HEK293T (cell line): Measurements from ENCODE around the gene TEX38.
"Not testable (repeated sequence)": the region's sequence is repeated elsewhere in the genome, so short reads cannot be mapped to it uniquely, and the experiment has no call there.

Source experiments
- CTCF ChIA-PET: fragments of 350-600 bp; formaldehyde crosslinking; extraction: SDS; loops from one replicate; lab custom pipeline; 2021; ENCODE audit warnings: antibody characterized with exemption, inconsistent platforms; lab: Yijun Ruan, JAX
- POLR2A ChIA-PET: fragments of 350-600 bp; formaldehyde crosslinking; extraction: SDS; loops from one replicate; lab custom pipeline; 2020; ENCODE audit warnings: antibody characterized with exemption, inconsistent platforms; lab: Yijun Ruan, JAX
- DNase-seq: peaks from one replicate; pipeline ENCODE4 v3.0.0; 2012; ENCODE audit warnings: mixed read lengths; ENCODE audit errors: extremely low spot score
- ARNT ChIP-seq: fragments of 450-650 bp; IDR thresholded peaks from 2 replicates; pipeline ENCODE4 v1.6.1; 2017; ENCODE audit warnings: mild to moderate bottlenecking
- BHLHE40 ChIP-seq: fragments of 450-650 bp; IDR thresholded peaks from 2 replicates; pipeline ENCODE4 v1.6.1; 2016; ENCODE audit warnings: mild to moderate bottlenecking, moderate library complexity, borderline replicate concordance
- CTBP1 ChIP-seq: fragments of 450-650 bp; IDR thresholded peaks from 2 replicates; pipeline ENCODE4 v1.6.1; 2016; ENCODE audit warnings: borderline replicate concordance
- ELF4 ChIP-seq: fragments of 450-650 bp; IDR thresholded peaks from 2 replicates; pipeline ENCODE4 v1.6.1; 2017; ENCODE audit warnings: antibody characterized with exemption
- FOXA1 ChIP-seq: fragments of 450-650 bp; IDR thresholded peaks from 2 replicates; pipeline ENCODE4 v1.6.1; 2016; ENCODE audit warnings: mild to moderate bottlenecking
- FOXK2 ChIP-seq: fragments of 450-650 bp; IDR thresholded peaks from 2 replicates; pipeline ENCODE4 v1.6.1; 2016; ENCODE audit warnings: mild to moderate bottlenecking
- FOXM1 ChIP-seq: fragments of 450-650 bp; IDR thresholded peaks from 2 replicates; pipeline ENCODE4 v1.6.1; 2017; ENCODE audit warnings: mild to moderate bottlenecking, borderline replicate concordance
- HDGF ChIP-seq: fragments of 450-650 bp; IDR thresholded peaks from 2 replicates; pipeline ENCODE4 v1.6.1; 2017; ENCODE audit warnings: antibody characterized with exemption, borderline replicate concordance
- L3MBTL2 ChIP-seq: fragments of 450-650 bp; conservative IDR thresholded peaks from 2 replicates; pipeline ENCODE4 v1.6.1; 2016; ENCODE audit warnings: mild to moderate bottlenecking
- LEF1 ChIP-seq: fragments of 450-650 bp; IDR thresholded peaks from 2 replicates; pipeline ENCODE4 v1.6.1; 2017; ENCODE audit warnings: mild to moderate bottlenecking, borderline replicate concordance
- NFRKB ChIP-seq: fragments of 450-650 bp; IDR thresholded peaks from 2 replicates; pipeline ENCODE4 v1.6.1; 2016; ENCODE audit warnings: mild to moderate bottlenecking, moderate library complexity
- PKNOX1 ChIP-seq: fragments of 450-650 bp; IDR thresholded peaks from 2 replicates; pipeline ENCODE4 v1.6.1; 2016
- SP1 ChIP-seq: fragments of 450-650 bp; IDR thresholded peaks from 2 replicates; pipeline ENCODE4 v1.6.1; 2017
- SUZ12 ChIP-seq: fragments of 450-650 bp; IDR thresholded peaks from 2 replicates; pipeline ENCODE4 v1.6.1; 2016; ENCODE audit warnings: mild to moderate bottlenecking
- TARDBP ChIP-seq: fragments of 450-650 bp; IDR thresholded peaks from 2 replicates; pipeline ENCODE4 v1.6.1; 2016
- ZNF384 ChIP-seq: fragments of 450-650 bp; IDR thresholded peaks from 2 replicates; pipeline ENCODE4 v1.6.1; 2016

Gene TEX38

DNA sequence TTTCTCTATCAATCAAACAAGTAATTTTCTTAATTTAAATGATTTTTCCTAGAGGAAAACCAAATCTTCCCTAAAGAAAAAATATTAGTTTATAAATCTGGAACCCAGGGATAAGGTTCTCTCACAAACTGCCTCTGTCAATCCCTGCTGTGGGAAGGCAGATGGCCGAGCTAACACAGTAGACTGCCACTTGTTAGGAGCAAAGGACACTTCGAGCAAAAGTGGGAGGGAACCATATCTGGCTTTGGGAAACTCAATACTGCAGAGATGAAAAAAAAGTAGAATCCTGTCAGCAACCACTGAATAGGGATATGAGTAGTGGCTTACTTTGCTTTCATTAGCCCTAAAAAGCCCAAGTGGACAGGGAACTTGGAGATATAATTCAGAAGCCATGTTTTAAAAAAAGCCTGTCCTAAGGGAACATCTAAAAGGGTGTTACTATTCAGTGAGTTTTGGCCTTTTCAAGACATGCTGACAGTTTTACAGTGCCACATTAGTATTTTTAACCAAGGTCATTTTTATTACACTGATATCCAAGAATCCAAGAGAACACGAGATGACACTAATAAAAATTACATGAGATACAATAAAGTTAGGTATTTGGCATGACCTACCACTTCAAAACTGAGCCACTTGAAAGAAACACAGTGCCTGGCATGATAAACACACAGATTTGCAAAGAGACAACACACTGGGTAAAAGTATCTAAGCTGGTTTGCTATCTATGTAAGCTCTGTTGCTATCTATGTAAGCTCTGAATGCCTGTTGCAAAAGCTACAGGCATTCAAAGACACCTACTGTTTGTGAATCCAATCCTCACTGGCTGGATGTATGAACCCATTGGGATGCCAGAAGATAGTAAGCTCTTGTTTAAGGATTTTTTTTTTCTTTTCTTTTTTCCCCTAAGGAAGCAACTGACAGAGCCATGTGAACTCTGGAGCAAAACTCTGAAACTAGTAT lies 21.4 kb downstream of the TEX38 start:
- ChIA-PET POLR2A (no interaction called here), CTCF (no interaction called here)
- TF ChIP-seq FOXK2 (no peak), BHLHE40 (no peak), ZNF384 (no peak), HDGF (no peak), LEF1 (no peak), FOXA1 (no peak), PKNOX1 (no peak)
- no peak for DNase-seq

DNA sequence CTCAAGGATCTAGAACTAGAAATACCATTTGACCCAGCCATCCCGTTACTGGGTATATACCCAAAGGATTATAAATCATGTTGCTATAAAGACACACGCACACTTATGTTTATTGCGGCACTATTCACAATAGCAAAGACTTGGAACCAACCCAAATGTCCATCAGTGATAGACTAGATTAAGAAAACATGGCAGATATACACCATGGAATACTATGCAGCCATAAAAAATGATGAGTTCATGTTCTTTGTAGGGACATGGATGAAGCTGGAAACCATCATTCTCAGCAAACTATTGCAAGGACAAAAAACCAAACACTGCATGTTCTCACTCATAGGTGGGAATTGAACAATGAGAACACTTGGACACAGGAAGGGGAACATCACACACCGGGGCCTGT lies 23.0 kb downstream of the TEX38 start:
- POLR2A ChIA-PET, DNase-seq, CTCF ChIA-PET: not testable (repeated sequence)

DNA sequence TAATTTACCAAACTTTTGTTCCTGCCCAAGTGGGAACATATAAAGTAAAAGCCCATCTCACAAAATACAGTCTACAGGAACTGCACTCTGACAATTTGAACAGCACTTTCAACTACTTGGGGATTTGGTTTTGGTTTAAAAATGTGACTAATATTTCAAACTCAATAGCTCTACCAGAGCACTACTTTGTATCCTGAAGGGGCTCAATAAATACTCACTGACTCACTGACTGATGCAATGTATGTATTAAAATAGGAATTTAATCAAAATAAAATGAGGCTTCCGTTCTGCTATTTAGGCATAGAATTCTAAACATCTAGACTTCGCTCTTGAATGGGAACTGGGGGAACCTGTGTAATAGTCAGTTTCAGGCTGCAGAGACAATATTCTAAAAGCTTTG lies 25.4 kb downstream of the TEX38 start:
- no peak for DNase-seq
- POLR2A ChIA-PET = no interaction called here
- CTCF ChIA-PET = interaction anchor here (0.6 kb wide), 1 partner anchor 66 kb away, joined by 4 read pairs; no protein-coding TSS in a partner anchor
- no peak for TF ChIP-seq FOXK2
- no peak for TF ChIP-seq CTBP1
- no peak for TF ChIP-seq SP1
- TF ChIP-seq LEF1 = no peak
- no peak for TF ChIP-seq ARNT
- no peak for TF ChIP-seq BHLHE40
- no peak for TF ChIP-seq HDGF
- TF ChIP-seq ZNF384 = no peak
- TF ChIP-seq FOXA1 = no peak
- no peak for TF ChIP-seq PKNOX1
- TF ChIP-seq FOXM1 = no peak
- no peak for TF ChIP-seq ELF4
- no peak for TF ChIP-seq TARDBP
- no peak for TF ChIP-seq NFRKB
- no peak for TF ChIP-seq L3MBTL2
- no peak for TF ChIP-seq SUZ12

GRCh38 chr1:46699666-46700065 lies 28.0 kb downstream of the TEX38 start:
- ChIA-PET CTCF (interaction anchor here (0.6 kb wide), 1 partner anchor 75 kb away, joined by 3 read pairs; no protein-coding TSS in a partner anchor), POLR2A (no interaction called here)
- no peak for TF ChIP-seq BHLHE40
- no peak for TF ChIP-seq L3MBTL2
- no peak for TF ChIP-seq LEF1
- TF ChIP-seq FOXA1 = no peak
- TF ChIP-seq ARNT = no peak
- TF ChIP-seq CTBP1 = no peak
- no peak for TF ChIP-seq HDGF
- TF ChIP-seq ZNF384 = no peak
- TF ChIP-seq PKNOX1 = no peak
- no peak for TF ChIP-seq SUZ12
- TF ChIP-seq NFRKB = no peak
- no peak for TF ChIP-seq FOXK2
- no peak for TF ChIP-seq ELF4
- TF ChIP-seq TARDBP = no peak
- TF ChIP-seq FOXM1 = no peak
- TF ChIP-seq SP1 = no peak

DNA sequence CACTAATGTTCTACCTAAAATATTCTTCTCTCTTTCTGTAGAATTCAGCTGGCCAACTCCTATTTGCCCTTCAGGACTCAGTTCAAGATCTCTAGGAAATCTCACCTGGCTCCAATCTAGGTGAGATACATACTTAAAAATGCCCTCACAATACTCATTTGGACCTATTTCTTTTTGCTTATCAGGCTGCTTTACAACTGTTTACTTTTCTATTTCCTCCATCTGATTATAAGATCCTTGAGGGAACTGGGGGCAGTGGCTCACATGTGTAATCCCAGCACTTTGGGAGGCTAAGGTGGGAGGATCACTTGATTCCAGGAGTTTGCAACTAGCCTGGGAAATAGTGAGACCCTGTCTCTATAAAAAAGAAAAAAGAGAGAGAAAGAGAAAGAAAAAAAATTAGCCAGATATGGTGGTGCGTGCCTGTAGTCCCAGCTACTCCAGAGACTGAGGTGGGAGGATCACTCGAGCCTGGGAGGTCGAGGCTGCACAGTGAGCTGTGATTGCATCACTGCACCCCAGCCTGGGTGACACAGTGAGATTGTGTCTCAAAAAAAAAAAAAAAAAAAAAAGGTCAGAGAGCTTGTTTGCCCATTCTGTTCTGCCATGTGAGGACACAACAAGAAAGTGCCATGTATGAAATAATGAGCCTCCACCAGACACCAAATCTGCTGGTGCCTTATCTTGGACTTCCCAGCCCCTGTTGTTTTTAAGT lies 32.4 kb downstream of the TEX38 start:
- TF ChIP-seq ELF4 (no peak), SP1 (no peak), TARDBP (no peak), FOXM1 (no peak), ARNT (no peak), PKNOX1 (no peak), SUZ12 (no peak), LEF1 (no peak), ZNF384 (no peak), NFRKB (no peak), L3MBTL2 (no peak), CTBP1 (no peak)
- CTCF ChIA-PET = no interaction called here
- DNase-seq = no peak
- POLR2A ChIA-PET = no interaction called here

More at GRCh38 chr1:46699666-46700065, 28.0 kb downstream of the TEX38 start:
- no peak for DNase-seq

- CTCF ChIA-PET = no interaction called here
- POLR2A ChIA-PET = no interaction called here
- TF ChIP-seq FOXK2 (no peak), SUZ12 (no peak), L3MBTL2 (no peak), ELF4 (no peak), FOXA1 (no peak), PKNOX1 (no peak), HDGF (no peak), TARDBP (no peak), ARNT (no peak), SP1 (no peak), LEF1 (no peak), BHLHE40 (no peak), CTBP1 (no peak)
- no peak for DNase-seq
Observed at GRCh38 chr1:46705408-46705807, 33.8 kb downstream of the TEX38 start.
